ENCODE results near the gene MICAL3. TPM values are rescaled to one million over a fixed set of nuclear protein-coding genes. Genes with fewer than 3 reads are reported as not detected.

Gene MICAL3
- total RNA-seq, 1 experiment from 2014 or later: 47.1 TPM

- no peak overlapping the region for H3K4me3 ChIP-seq (ENCODE audit: low read depth in 2 of 2, low read length in 2 of 2)
- no peaks in the 10 kb centered on the region for H3K9me3 ChIP-seq (ENCODE audit: control insufficient read depth, insufficient read depth, low read depth, low read length)
- no peaks in the 10 kb centered on the region for H3K27me3 ChIP-seq (ENCODE audit: control insufficient read depth, insufficient read depth, low read length)
- peaks cover 15% of the 10 kb centered on the region for H3K4me1 ChIP-seq (ENCODE audit: control insufficient read depth, insufficient read depth, low read length)
- intact Hi-C loops (cut with micrococcal nuclease; ENCODE audit: unreplicated experiment): no loop called here
- H3K27ac ChIP-seq (ENCODE audit: low read length): no peak overlapping the region
- POLR2A ChIA-PET: no interaction called here
- no peak for DNase-seq (ENCODE audit: low read depth, low spot score)
- ATAC-seq: no peak
- in situ Hi-C loops (cut with HindIII; ENCODE audit: low pct_unique_long_range_greater_than_20kb, low sequenced_read_pairs): no loop called here
- no peak for TF ChIP-seq CTCF (IDR thresholded peaks at IDR 0.05)
- no peak for TF ChIP-seq SIN3A (IDR thresholded peaks at IDR 0.05; ENCODE audit: borderline replicate concordance, insufficient read depth, low read depth, low read length)
- no peak for TF ChIP-seq POLR2AphosphoS5 (IDR thresholded peaks at IDR 0.05; ENCODE audit: low read depth, low read length)
- TF ChIP-seq REST (IDR thresholded peaks at IDR 0.05; ENCODE audit: insufficient read depth in 1 of 2, low read depth in 2 of 2, low read length in 1 of 2): no peak
- no peak for TF ChIP-seq TCF7L2 (IDR thresholded peaks at IDR 0.05; ENCODE audit: low read depth, low read length)
- CTCF ChIA-PET: no interaction called here
- BruUV-seq (replicated peaks): no TSS peak
- no peaks in the 10 kb centered on the region for H3K36me3 ChIP-seq (ENCODE audit: control insufficient read depth, insufficient read depth, low read length)
Observed at GRCh38 chr22:17980015-17980590, 44.3 kb downstream of the MICAL3 start.

- DNase-seq (ENCODE audit: low read depth, low spot score) (no peak), ATAC-seq (no peak)
- H3K27ac ChIP-seq (ENCODE audit: low read length): no peak overlapping the region
- no peaks in the 10 kb centered on the region for H3K36me3 ChIP-seq (ENCODE audit: control insufficient read depth, insufficient read depth, low read length)
- no peaks in the 10 kb centered on the region for H3K27me3 ChIP-seq (ENCODE audit: control insufficient read depth, insufficient read depth, low read length)
- no peaks in the 10 kb centered on the region for H3K9me3 ChIP-seq (ENCODE audit: control insufficient read depth, insufficient read depth, low read depth, low read length)
- BruUV-seq (replicated peaks): no TSS peak
- H3K4me3 ChIP-seq (ENCODE audit: low read depth in 2 of 2, low read length in 2 of 2): no peak overlapping the region
- ChIA-PET POLR2A (no interaction called here), CTCF (no interaction called here)
- in situ Hi-C loops (cut with HindIII; ENCODE audit: low pct_unique_long_range_greater_than_20kb, low sequenced_read_pairs) (no loop called here), intact Hi-C loops (cut with micrococcal nuclease; ENCODE audit: unreplicated experiment) (no loop called here)
- H3K4me1 ChIP-seq (ENCODE audit: control insufficient read depth, insufficient read depth, low read length): peaks cover 15% of the 10 kb centered on the region
- no peak for TF ChIP-seq TCF7L2 (IDR thresholded peaks at IDR 0.05; ENCODE audit: low read depth, low read length)
Observed at GRCh38 chr22:17978027-17978426, 46.3 kb downstream of the MICAL3 start.

DNA sequence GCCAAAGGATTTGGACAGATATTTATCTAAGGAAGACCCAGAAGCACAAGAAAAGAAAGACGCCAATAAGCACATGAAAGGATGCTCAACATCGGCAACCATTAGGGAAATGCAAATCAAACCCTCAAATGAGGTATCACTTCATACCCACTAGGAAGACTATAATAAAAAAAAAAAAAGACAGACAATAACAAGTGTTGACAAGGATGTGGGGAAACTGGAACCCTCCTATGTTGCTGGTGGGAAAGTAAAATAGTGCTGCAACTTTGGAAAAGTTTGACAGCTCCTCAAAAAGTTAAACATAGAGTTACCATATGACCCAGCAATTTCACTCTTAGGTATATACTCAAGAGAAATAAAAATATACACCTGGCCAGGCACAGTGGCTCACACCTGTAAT lies 47.0 kb downstream of the MICAL3 start:
- Histone ChIP-seq H3K4me1 (ENCODE audit: control insufficient read depth, insufficient read depth, low read length) (peaks cover 21% of the 10 kb centered on the region), H3K27me3 (ENCODE audit: control insufficient read depth, insufficient read depth, low read length) (no peaks in the 10 kb centered on the region), H3K27ac (ENCODE audit: low read length) (no peak overlapping the region), H3K4me3 (ENCODE audit: low read depth in 2 of 2, low read length in 2 of 2) (no peak overlapping the region), H3K36me3 (ENCODE audit: control insufficient read depth, insufficient read depth, low read length) (no peaks in the 10 kb centered on the region), H3K9me3 (ENCODE audit: control insufficient read depth, insufficient read depth, low read depth, low read length) (no peaks in the 10 kb centered on the region)
- DNase-seq (ENCODE audit: low read depth, low spot score): no peak
- POLR2A ChIA-PET: no interaction called here
- in situ Hi-C loops (cut with HindIII; ENCODE audit: low pct_unique_long_range_greater_than_20kb, low sequenced_read_pairs) (no loop called here), intact Hi-C loops (cut with micrococcal nuclease; ENCODE audit: unreplicated experiment) (no loop called here)
- CTCF ChIA-PET: no interaction called here
- BruUV-seq (replicated peaks): no TSS peak
- TF ChIP-seq CTCF (IDR thresholded peaks at IDR 0.05): no peak
- TF ChIP-seq REST (IDR thresholded peaks at IDR 0.05; ENCODE audit: insufficient read depth in 1 of 2, low read depth in 2 of 2, low read length in 1 of 2): no peak
- no peak for TF ChIP-seq POLR2AphosphoS5 (IDR thresholded peaks at IDR 0.05; ENCODE audit: low read depth, low read length)
- ATAC-seq: no peak

All from Panc1 (cell line).